IPS-11a (cell line): Measurements from ENCODE around the gene IFT25.

ENCODE experiments used
- H3K4me3 ChIP-seq: one replicate; pipeline ENCODE4 v1.5.1; 2013; ENCODE audit warnings: low read depth, low read length, control low read depth

The IFT25 gene

DNA sequence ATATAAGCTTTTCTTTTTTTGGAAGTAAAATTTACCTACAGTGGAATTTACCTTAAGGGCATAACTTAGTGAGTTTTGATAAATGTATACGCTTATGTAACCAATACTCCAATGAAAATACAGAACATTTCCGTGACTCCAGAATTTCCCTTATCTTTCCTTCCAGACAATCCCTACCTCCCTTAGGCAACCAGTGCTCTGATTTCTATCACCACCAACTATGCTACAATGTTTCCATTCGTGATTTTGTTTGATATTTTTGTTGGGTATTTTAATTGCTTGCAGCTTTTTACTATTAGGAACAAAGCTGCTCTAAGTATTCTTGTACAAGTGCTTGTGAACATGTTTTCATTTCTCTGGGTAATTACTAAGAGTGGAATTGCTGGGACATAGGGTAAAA, 14.6 kb downstream of the IFT25 start:
- no peak overlapping the region for H3K4me3 ChIP-seq

DNA sequence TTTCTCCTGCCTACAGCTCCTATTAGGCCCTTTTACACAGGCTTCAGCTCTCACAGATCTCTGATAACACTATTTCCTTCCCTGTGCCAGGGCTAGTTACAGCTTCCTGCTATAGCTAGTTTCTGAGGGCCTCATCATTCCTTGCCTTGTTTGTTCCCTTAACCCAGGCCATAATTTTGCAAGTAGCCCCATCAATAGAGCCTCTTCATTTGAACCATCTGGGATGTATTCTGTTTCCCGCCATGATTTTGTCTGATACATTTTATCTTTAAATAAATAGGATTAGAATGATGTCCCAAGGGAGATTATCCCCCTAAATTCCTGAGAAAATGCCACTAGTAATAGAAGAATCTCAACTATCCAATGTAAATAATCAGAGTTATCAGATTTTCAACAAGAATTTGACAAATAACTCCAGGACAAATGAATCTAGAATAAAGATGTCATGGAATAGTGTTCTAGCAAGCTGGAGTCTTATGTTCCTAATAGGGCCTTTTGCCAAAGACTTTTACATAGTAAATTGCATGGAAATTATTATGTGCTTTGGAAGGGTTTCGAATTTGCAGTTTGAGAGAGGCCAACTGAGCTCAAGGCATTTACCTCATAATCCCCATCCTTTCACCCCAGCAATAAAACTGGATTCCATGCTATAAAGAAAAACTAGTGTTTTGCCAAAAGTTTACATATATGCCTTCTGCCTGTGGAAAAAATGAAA, 16.1 kb downstream of the IFT25 start:
- H3K4me3 ChIP-seq, result no peak overlapping the region

DNA sequence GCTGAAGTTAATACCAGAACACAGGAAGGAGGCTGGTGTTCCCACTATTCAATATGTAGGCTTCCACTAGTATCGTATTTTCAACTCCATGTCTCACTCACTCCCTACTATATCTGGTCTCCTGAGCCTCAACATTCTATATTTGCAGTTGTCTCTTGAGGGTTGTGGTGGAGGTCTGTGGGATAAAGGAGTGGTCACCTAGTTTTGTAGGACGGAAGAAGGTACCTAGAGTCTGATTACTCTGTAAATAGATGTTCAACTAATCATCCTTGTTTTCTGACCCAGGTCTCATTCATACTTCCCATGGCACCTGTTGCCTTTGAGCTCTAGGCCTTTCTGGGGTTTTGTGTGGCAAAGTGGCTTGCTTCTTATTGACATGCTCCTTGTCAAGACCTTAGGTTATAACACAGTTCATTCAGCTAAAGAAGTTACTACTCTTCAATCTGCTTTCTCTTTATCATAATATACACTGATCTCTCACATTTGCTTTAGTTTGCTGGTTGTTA, 18.1 kb downstream of the IFT25 start:
- no peak overlapping the region for H3K4me3 ChIP-seq

GRCh38 chr1:53919675-53920066, 25.8 kb downstream of the IFT25 start:
- H3K4me3 ChIP-seq, result no peak overlapping the region

GRCh38 chr1:53918343-53918742, 27.2 kb downstream of the IFT25 start:
- H3K4me3 ChIP-seq, result no peak overlapping the region

DNA sequence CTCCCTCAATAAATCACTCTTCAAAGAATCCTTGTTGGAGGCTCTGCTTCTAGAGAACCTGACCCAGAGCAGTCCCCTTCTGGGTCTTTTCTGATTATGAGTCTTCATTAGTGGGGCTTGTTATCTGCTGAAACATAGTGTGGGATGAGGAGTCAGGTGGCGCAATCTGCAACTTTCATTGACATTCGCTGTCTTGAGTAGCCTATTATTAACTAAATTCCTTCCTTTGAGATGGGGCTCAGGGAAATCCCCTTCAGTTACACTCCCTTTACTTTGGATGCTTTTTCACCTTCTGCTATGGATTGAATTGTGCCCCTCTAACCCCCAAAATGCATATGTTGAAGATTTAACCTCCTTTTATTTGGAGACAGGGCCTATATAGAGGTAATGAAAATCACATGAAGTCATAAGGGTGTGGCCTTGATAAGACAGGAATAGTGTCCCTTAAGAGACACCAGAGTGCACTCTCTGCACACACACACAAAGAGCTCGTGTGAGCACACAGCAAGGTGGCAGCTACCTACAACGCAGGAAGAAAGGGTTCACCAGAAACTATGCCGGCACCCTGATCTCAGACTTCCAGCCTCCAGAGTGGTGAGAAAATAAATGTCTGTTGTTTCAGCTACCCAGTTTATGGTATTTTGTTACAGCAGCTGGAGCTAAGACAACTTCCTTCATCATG, 32.0 kb downstream of the IFT25 start:
- H3K4me3 ChIP-seq, result no peak overlapping the region

DNA sequence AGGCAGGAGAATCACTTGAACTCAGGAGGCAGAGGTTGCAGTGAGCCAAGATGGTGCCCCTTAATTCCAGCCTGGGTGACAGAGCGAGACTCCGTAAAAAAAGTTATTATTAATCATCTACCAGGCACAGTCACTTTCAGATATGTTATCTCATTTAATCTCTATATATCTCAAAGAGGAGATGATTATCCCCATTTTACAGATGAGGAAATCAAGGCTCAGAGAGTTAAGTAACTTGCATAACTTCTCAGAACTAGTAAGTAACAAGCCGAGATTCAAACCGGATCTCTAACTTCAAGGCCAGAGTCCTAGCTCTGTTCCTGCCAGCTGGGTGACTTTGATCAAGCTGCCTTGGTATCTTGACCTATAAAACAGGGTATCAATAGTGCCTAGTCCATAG, 34.1 kb downstream of the IFT25 start:
- no peak overlapping the region for H3K4me3 ChIP-seq

DNA sequence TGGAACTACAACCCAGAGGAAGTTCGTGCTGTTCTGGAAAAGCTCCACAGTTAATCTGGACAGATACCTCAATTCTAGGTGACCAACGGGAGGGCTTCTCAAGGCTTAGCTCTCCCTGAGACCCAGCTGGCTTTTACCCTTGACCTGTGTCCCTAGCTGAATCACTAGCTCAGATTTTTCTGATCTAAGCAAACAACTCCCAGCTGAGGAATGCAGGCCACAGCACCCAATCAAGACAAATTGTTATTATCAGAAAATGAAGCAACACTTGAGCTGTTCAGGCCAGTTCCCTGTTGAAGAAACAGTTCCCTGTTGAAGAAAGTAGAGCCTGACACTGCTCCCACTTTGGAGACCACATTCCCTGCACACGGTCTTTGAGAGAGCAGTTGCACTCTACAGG, 35.6 kb downstream of the IFT25 start:
- no peak overlapping the region for H3K4me3 ChIP-seq

GRCh38 chr1:53906121-53906520, 39.4 kb downstream of the IFT25 start:
- no peak overlapping the region for H3K4me3 ChIP-seq

DNA sequence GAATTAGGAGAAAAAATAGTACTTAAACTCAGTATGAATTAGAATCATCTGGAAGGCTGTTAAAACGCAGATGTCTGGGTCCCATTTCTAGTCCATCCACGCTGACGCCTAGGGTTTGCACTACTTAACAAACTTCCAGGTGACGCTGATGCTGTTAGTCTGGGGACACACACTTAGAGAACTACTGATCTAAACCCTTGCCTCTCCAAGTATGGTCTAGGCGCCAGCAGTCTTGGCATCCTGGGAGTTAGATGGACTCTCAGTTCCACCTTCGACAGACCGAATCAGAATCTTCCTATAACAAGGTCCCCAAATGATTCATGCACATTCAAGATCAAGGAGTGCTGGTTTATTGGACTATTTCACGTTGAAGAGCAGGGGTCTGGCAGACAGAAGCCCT, 40.0 kb downstream of the IFT25 start:
- no peak overlapping the region for H3K4me3 ChIP-seq

- H3K4me3 ChIP-seq, result no peak overlapping the region
These were observed 43.0 kb downstream of the IFT25 start for GRCh38 chr1:53902235-53903138.

DNA sequence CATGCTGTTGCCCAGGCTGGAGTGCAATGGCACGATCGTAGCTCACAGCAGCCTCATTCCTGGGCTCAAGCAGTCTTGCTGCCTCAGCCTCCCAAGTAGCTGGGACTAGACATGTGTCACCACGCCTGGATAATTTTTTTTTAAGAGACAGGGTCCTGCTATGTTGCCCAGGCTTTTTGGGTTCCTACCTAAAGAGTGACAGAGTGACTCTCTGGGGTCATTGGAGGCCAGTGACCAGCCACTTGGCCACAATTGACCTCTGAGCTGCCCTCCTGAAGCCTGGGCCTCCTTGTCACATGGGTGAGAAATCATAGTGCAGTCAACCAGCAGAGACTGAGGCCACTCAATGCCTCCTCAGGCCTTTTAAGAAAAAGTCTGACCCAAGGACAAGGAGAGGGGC, 45.8 kb downstream of the IFT25 start:
- H3K4me3 ChIP-seq, result no peak overlapping the region

- no peak overlapping the region for H3K4me3 ChIP-seq
These were observed 46.3 kb downstream of the IFT25 start for GRCh38 chr1:53899206-53899628.

DNA sequence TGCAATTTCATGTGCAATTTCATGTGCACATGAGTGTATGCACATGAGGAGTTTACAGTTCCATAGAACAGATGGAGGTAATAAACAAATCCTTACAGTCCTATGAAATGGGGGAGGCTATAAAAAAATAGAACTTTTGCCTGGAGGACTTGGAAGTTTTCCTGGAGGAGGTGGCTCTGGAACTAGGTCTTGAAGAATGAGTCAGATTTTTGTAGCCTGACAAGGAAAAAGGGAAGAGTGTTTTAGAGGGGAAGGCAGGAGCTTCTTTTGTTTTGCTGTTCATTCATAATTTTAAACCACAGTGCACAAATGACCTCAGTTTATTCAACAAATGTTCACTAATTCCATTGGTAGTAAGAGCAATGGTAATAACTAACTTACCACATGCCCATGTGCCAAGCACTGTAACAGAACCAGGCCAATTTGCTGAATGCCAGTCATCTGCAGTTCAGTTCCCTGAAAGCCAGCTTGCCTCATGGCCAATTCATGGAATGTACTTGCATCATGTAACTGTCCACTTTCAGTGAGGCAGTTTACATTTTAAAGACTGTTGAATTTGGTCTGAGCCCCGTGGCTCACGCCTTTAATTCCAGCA, 48.8 kb downstream of the IFT25 start:
- H3K4me3 ChIP-seq, result no peak overlapping the region

DNA sequence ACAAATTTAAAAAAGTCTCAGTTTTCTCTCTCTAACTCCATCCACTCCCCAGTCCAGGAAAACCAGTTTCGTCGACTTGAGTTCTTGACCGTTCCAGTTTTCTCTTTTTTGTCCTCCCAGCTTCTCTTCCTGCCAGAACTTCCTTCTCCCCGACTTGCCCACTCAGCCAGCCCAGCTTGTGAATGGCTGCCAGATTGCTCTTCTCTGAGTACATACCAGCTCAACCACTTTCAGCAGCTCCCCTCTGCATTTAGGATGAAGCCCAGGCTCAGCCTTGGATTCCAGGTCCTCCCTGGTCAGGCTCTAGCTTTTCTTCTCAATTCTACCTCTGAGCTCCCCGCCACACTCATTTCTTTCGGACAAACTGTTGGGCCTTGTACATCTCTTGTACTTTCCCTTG, 50.1 kb downstream of the IFT25 start:
- no peak overlapping the region for H3K4me3 ChIP-seq

- H3K4me3 ChIP-seq, result no peak overlapping the region
These were observed 50.9 kb downstream of the IFT25 start for GRCh38 chr1:53894644-53895043.

GRCh38 chr1:53893999-53894636, 51.4 kb downstream of the IFT25 start, which contains the start of gene DIO1:
DIO1 (plus strand) TSS chr1:53894187; CDS start chr1:53894211, 24 bp downstream.
- H3K4me3 ChIP-seq, result no peak within 1 kb of the TSS

DNA sequence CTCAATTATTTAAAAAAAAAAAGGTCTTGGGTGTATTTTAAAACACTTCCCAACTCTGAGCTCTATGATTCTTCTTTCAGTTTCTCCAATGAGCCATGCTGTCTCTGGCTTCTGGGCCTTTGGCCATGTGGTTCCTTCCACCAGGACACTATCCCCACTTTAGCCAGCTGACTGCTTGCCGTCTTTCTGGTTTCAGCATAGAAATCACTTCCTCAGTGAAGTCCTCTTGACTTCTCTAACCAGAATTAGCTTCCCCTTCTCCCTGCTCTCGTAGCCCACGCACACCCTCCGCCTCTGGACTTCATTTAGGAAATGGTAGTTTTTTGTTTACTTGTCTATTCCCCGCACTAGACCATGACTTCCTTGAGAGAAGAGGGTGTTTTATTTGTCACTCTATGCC, 52.6 kb downstream of the IFT25 start:
- no peak overlapping the region for H3K4me3 ChIP-seq

- no peak overlapping the region for H3K4me3 ChIP-seq
These were observed 53.8 kb downstream of the IFT25 start for GRCh38 chr1:53891678-53892077.

DNA sequence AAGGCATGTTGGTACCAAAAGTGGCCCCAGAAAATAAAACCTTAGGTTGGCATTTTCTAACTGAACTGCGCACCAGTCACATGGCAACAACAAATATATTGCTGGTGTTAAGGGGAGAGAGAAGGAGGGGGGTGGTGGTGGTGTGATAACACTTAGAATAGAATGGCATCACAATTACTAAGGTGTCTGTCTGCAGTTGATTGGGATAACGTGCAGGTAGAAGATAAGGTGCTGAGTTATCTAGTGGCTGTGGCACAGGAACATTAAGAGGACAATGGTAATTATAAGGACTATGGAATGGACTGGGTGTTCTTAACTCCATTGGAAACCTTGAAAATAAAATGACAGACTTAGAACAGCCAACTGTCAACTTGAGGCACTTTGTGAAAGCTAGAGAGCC, 54.5 kb downstream of the IFT25 start:
- no peak overlapping the region for H3K4me3 ChIP-seq
